Common myeloid progenitor, CD34-positive (primary cell): Measurements from ENCODE around the gene ZNF20.

Experiments
- CTCF ChIA-PET: fragments of 350-600 bp; sonication (Branson Sonifier 250); formaldehyde crosslinking; loops from one replicate; lab custom pipeline; 2021; ENCODE audit warnings: antibody characterized with exemption; lab: Charles Lee
- POLR2A ChIA-PET: fragments of 350-600 bp; sonication (Branson Sonifier 250); formaldehyde crosslinking; loops from one replicate; lab custom pipeline; 2021; ENCODE audit warnings: antibody characterized with exemption; lab: Charles Lee
- DNase-seq, 3 donors: peaks; one replicate each; pipeline versions ENCODE4 v3.0.0 to v3.0.0-alpha.2; 2013
- H3K27ac ChIP-seq, 2 experiments: 1 replicate in 1 of 2; 2 replicates in 1 of 2; pipeline ENCODE4 v1.7.0; 2013; ENCODE audit warnings: inconsistent platforms in 2 of 2, low read length in 2 of 2, mild to moderate bottlenecking in 2 of 2, low read depth in 1 of 2, moderate library complexity in 1 of 2; ENCODE audit not compliant: severe bottlenecking in 2 of 2, insufficient read depth in 1 of 2, poor library complexity in 1 of 2
- H3K27me3 ChIP-seq, 5 experiments: replicated peaks in 2 of 5; 1 replicate in 3 of 5; 2 replicates in 2 of 5; pipeline versions ENCODE4 v1.6.1 to v1.7.0; 2013; ENCODE audit warnings: low read length in 4 of 5, mild to moderate bottlenecking in 2 of 5, moderate library complexity in 2 of 5, inconsistent platforms in 1 of 5; ENCODE audit not compliant: insufficient read depth in 5 of 5, control insufficient read depth in 4 of 5
- H3K36me3 ChIP-seq, 4 experiments: 1 replicate in 2 of 4; 2 replicates in 2 of 4; pipeline versions ENCODE4 v1.6.1 to v1.7.0; 2013; ENCODE audit warnings: low read length in 3 of 4, control low read depth in 1 of 4, mild to moderate bottlenecking in 1 of 4; ENCODE audit not compliant: control insufficient read depth in 4 of 4, insufficient read depth in 4 of 4
- H3K4me1 ChIP-seq, 4 experiments: 1 replicate in 3 of 4; 2 replicates in 1 of 4; pipeline versions ENCODE4 v1.6.1 to v1.7.1; 2013; ENCODE audit warnings: low read length in 3 of 4, mild to moderate bottlenecking in 3 of 4, control low read depth in 1 of 4, inconsistent platforms in 1 of 4, moderate library complexity in 1 of 4; ENCODE audit not compliant: control insufficient read depth in 4 of 4, insufficient read depth in 4 of 4; ENCODE audit errors: control extremely low read depth in 1 of 4
- H3K4me3 ChIP-seq, 7 experiments: 1 replicate in 4 of 7; 2 replicates in 3 of 7; pipeline versions ENCODE4 v1.5.1 to v1.7.0; 2013; ENCODE audit warnings: mild to moderate bottlenecking in 7 of 7, low read length in 6 of 7, moderate library complexity in 6 of 7, inconsistent platforms in 2 of 7, low read depth in 2 of 7, control low read depth in 1 of 7; ENCODE audit not compliant: insufficient read depth in 4 of 7, control insufficient read depth in 1 of 7; ENCODE audit errors: extremely low read depth in 1 of 7
- H3K9me3 ChIP-seq, 5 experiments: 1 replicate in 4 of 5; 2 replicates in 1 of 5; pipeline versions ENCODE4 v1.6.1 to v1.7.1; 2013; ENCODE audit warnings: low read length in 4 of 5, mild to moderate bottlenecking in 2 of 5, inconsistent platforms in 1 of 5, low read depth in 1 of 5, moderate library complexity in 1 of 5; ENCODE audit not compliant: control insufficient read depth in 4 of 5, insufficient read depth in 2 of 5; ENCODE audit errors: control extremely low read depth in 1 of 5
- WGBS: methylation state at CpG from one replicate; pipeline ENCODE4 v1.1.5; 2013; ENCODE audit not compliant: insufficient coverage; 5-methylcytosine and 5-hydroxymethylcytosine counted together

Gene ZNF20

DNA sequence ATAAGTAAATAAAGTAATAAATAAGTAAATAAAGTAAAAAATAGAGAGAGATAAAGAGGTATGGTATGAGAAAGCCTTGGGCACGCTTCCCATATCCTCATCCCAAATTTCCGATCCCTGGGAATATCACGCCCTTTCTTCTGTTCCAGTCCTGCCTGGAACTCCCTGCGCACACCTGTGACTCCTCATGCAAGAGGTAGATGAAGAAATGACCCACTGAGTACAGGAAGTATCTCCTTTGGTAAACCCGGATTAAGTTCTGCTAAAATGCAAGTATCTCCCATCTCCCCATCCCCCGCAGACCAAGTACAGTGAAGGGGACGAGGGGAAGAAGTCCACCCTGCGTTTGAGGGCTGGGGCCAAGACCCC is 22.3 kb upstream of the ZNF20 start:
- CTCF ChIA-PET: interaction anchor here (1.1 to 1.2 kb wide), 3 partner anchors 11 to 36 kb away, joined by 3 to 4 read pairs (median 3); no protein-coding TSS in a partner anchor
- H3K27ac ChIP-seq: peak overlapping the region in 1 of 2 experiments; percentile 99

GRCh38 chr19:12159773-12160414 is 19.7 kb upstream of the ZNF20 start:
- whole genome bisulfite sequencing: 95% methylated on average over 22 of the region's 25 CpGs
- Histone ChIP-seq H3K36me3 (peaks cover 0 to 4% (median under 1%) of the 10 kb centered on the region in 4 experiments), H3K4me1 (peaks cover 4 to 38% (median 21%) of the 10 kb centered on the region in 4 experiments), H3K27ac (no peak overlapping the region), H3K9me3 (no peaks in the 10 kb centered on the region), H3K27me3 (no peaks in the 10 kb centered on the region), H3K4me3 (no peak overlapping the region)
- ChIA-PET CTCF (interaction anchor here (0.9 to 1.6 kb wide), 3 partner anchors 10 to 197 kb away, joined by 3 to 4 read pairs (median 3); no protein-coding TSS in a partner anchor), POLR2A (interaction anchor here (0.6 kb wide), 1 partner anchor 506 kb away, joined by 4 read pairs; no protein-coding TSS in a partner anchor)
- peak in 2 of 3 donors; percentile 40 to 48 for DNase-seq

More for the DNA sequence above, 22.3 kb upstream of the ZNF20 start:
- 33% methylated on average over 5 of the region's 8 CpGs for WGBS
- DNase-seq: no peak
- POLR2A ChIA-PET: interaction anchor here (0.6 to 1.0 kb wide), 3 partner anchors 21 to 38 kb away, joined by 3 to 4 read pairs (median 3); partner anchors contain the start of gene ZNF20
- Histone ChIP-seq H3K36me3 (peaks cover under 1 to 20% (median 4%) of the 10 kb centered on the region in 4 experiments), H3K4me1 (peaks cover 2 to 31% (median 12%) of the 10 kb centered on the region in 4 experiments), H3K9me3 (no peaks in the 10 kb centered on the region), H3K4me3 (peak overlapping the region; percentile 89 to 99 (median 96)), H3K27me3 (no peaks in the 10 kb centered on the region)

DNA sequence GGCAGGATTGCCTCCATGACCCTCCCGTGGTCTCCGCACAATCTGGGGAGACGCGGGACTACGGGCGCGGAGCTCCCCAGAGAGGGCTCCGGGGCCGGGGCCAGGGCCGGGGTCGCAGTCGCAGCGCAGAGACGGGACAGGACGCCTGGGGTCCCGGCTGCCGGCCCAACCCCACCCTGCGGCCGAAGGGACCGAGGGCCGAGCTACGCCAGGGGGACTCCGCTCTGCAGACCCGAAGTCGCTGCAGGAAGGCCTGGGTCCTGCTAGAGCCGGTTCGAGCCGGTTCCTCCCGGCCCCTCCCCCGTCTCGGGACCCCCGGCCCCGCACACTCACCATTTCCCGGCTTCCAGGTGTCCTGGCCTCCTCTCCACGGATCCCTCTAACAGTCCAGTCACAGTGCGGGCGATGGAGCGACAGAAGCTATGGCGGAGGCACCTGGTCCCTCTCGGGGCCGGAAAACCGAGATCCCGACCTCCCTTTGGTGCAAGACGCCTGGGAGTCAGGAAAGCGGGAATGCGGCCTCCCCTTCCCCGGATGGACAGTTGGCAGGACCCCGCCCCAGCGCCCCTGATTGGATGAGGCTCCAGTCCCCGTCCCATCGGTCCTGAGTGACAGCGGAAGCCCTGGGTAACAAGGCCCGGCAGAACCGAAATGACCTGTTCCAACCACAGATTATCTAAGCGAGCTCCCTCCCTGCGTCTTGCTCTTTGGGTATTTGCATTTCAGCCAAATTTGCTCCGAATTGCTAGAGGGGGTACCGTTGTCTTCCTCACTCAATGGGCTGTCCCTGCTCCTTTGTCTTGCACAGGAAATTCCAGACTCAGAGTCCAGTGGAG is 16.3 kb upstream of the ZNF20 start, which contains the start of gene ZNF625:
TSS of gene ZNF625 (minus strand) at position 512 of the 836 bp plus-strand sequence. CDS start at position 336, 176 bp downstream.
- peak in 2 of 3 donors; percentile 48 to 63 for DNase-seq
- POLR2A ChIA-PET: interaction anchor here (1.0 kb wide), 2 partner anchors 25 to 168 kb away, joined by 3 to 5 read pairs; no protein-coding TSS in a partner anchor
- Histone ChIP-seq H3K4me1 (peaks cover 4 to 22% (median 12%) of the 10 kb centered on the region in 4 experiments), H3K4me3 (peak within 1 kb of the TSS; percentile 54 to 94 (median 85)), H3K36me3 (peaks cover 2 to 7% (median 5%) of the 10 kb centered on the region in 4 experiments), H3K27me3 (no peaks in the 10 kb centered on the region), H3K27ac (peak within 1 kb of the TSS; percentile 46 to 84), H3K9me3 (no peaks in the 10 kb centered on the region)
- CTCF ChIA-PET: interaction anchor here (0.6 to 1.2 kb wide), 3 partner anchors 16 to 456 kb away, joined by 3 read pairs; partner anchors contain the start of gene ZNF20
- 1% methylated on average over 42 of the region's 58 CpGs for WGBS

DNA sequence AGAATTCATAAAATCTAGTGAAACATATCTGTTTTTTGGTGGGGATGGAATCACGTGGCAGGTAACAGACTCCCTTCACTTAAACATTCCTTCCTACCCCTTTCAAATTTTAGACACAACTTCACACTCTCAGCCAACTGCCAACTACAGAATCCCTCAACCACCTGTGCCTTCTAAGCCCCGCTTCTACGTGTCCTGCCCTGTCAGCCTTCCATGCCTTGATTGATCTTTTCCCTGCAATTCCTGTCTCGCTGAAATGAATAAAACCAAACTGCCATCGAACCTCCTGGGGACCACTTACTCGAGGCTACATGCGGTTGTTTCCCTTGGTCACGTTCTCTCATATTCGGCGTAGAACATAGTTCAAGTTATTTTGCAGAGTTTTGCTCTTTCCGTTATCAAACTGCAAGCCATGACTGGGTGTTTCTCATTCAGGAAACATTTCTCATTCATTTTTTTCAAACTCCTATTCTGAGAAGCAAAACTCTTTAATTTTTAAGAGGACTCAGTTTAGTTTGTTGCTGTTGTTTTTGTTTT is 15.2 kb upstream of the ZNF20 start:
- Histone ChIP-seq H3K4me1 (peaks cover 4 to 22% (median 12%) of the 10 kb centered on the region in 4 experiments), H3K36me3 (peaks cover 8 to 15% (median 10%) of the 10 kb centered on the region in 4 experiments), H3K4me3 (peak overlapping the region in 6 of 7 experiments; percentile 70 to 94 (median 87)), H3K27ac (peak overlapping the region in 1 of 2 experiments; percentile 84), H3K9me3 (peaks cover 0 to 3% (median 0%) of the 10 kb centered on the region in 5 experiments), H3K27me3 (no peaks in the 10 kb centered on the region)
- 15% methylated on average over 10 of the region's 11 CpGs for WGBS
- POLR2A ChIA-PET: no interaction called here
- CTCF ChIA-PET: interaction anchor here (1.5 kb wide), 1 partner anchor 10 kb away, joined by 3 read pairs; no protein-coding TSS in a partner anchor
- DNase-seq: peak in 2 of 3 donors; percentile 44 to 67

GRCh38 chr19:12145348-12145747 is 5.2 kb upstream of the ZNF20 start:
- H3K4me1 ChIP-seq: peaks cover 7 to 10% (median 8%) of the 10 kb centered on the region in 4 experiments
- no peaks in the 10 kb centered on the region for H3K27me3 ChIP-seq
- whole genome bisulfite sequencing: 100% methylated on average over 5 of the region's 8 CpGs
- no peak overlapping the region for H3K4me3 ChIP-seq
- no peak for DNase-seq
- ChIA-PET CTCF (interaction anchor here (0.8 to 1.5 kb wide), 3 partner anchors 10 to 182 kb away, joined by 3 read pairs; no protein-coding TSS in a partner anchor), POLR2A (no interaction called here)
- H3K9me3 ChIP-seq: peaks cover 0 to 34% (median 12%) of the 10 kb centered on the region in 5 experiments
- H3K36me3 ChIP-seq: peaks cover 17 to 43% (median 33%) of the 10 kb centered on the region in 4 experiments
- H3K27ac ChIP-seq: no peak overlapping the region

GRCh38 chr19:12141405-12141736 is 1.2 kb upstream of the ZNF20 start:
- no peak for DNase-seq
- WGBS: 75% methylated on average over 9 of the region's 10 CpGs
- H3K4me1 ChIP-seq: peaks cover 11 to 30% (median 15%) of the 10 kb centered on the region in 4 experiments
- no peak overlapping the region for H3K27ac ChIP-seq
- H3K9me3 ChIP-seq: peaks cover 0 to 23% (median 11%) of the 10 kb centered on the region in 5 experiments
- ChIA-PET CTCF (interaction anchor here (0.9 to 3.7 kb wide), 22 partner anchors 10 to 344 kb away, joined by 3 to 31 read pairs (median 5); partner anchors contain the start of genes ZNF491 and ZNF763), POLR2A (interaction anchor here (1.4 kb wide), 1 partner anchor 153 kb away, joined by 4 read pairs; no protein-coding TSS in a partner anchor)
- peak overlapping the region in 2 of 7 experiments; percentile 93 to 94 for H3K4me3 ChIP-seq
- no peaks in the 10 kb centered on the region for H3K27me3 ChIP-seq
- H3K36me3 ChIP-seq: peaks cover 10 to 37% (median 26%) of the 10 kb centered on the region in 4 experiments
